Measurements from ENCODE around the gene CYP19A1. TPM values are rescaled to one million over a fixed set of nuclear protein-coding genes. Genes with fewer than 3 reads are reported as not detected.

Gene CYP19A1
- polyA plus RNA-seq, 1 of the 3 experiments (the other 2 are of a cell fraction) = 0.03 TPM

- Histone ChIP-seq H2AFZ (ENCODE audit: low read depth) (no peak overlapping the region), H3K36me3 (replicated peaks in 1 of 2; ENCODE audit: control insufficient read depth in 1 of 2, insufficient read depth in 2 of 2, low read length in 1 of 2) (no peaks in the 10 kb centered on the region), H3K9ac (no peak overlapping the region), H3K9me3 (no peaks in the 10 kb centered on the region), H3K4me2 (no peak overlapping the region), H3K27ac (ENCODE audit: low read depth in 2 of 2, low read length in 1 of 2) (no peak overlapping the region), H4K20me1 (ENCODE audit: insufficient read depth) (no peaks in the 10 kb centered on the region), H3F3A (replicated peaks; ENCODE audit: insufficient read depth) (no peaks in the 10 kb centered on the region), H3K9me2 (no peaks in the 10 kb centered on the region), H3K27me3 (ENCODE audit: insufficient read depth) (no peaks in the 10 kb centered on the region; the same call in 1 of the 2 replicates), H3K4me3 (ENCODE audit: low read depth in 2 of 2, low read length in 1 of 2) (no peak overlapping the region), H3K79me2 (ENCODE audit: insufficient read depth) (no peaks in the 10 kb centered on the region), H3K4me1 (ENCODE audit: control insufficient read depth in 1 of 2, insufficient read depth in 2 of 2, low read depth in 1 of 2, low read length in 1 of 2) (peaks cover 0 to 16% of the 10 kb centered on the region in 2 experiments; a peak in 2 of 4 replicates)
- CTCF ChIA-PET = interaction anchor here (1.0 to 8.0 kb wide), 11 partner anchors 8 to 212 kb away, joined by 3 to 115 read pairs (median 7); no protein-coding TSS in a partner anchor
- TF ChIP-seq RCOR1 (IDR thresholded peaks at IDR 0.05; ENCODE audit: low read length) (no peak), FOXM1 (IDR thresholded peaks at IDR 0.05; ENCODE audit: low read depth) (no peak), SMC3 (IDR thresholded peaks at IDR 0.05; ENCODE audit: low read depth, low read length) (no peak), YY1 (IDR thresholded peaks at IDR 0.05; ENCODE audit: low read depth) (no peak), TCF12 (IDR thresholded peaks at IDR 0.05) (no peak), MAX (IDR thresholded peaks at IDR 0.05; ENCODE audit: low read depth) (no peak), FOXJ3 (CRISPR knock-in tag; IDR thresholded peaks at IDR 0.05) (no peak), GABPA (IDR thresholded peaks at IDR 0.05; ENCODE audit: low read depth) (no peak), RAD21 (IDR thresholded peaks at IDR 0.05; ENCODE audit: low read length) (no peak), IRF3 (IDR thresholded peaks at IDR 0.05; ENCODE audit: low read depth, low read length) (no peak), MXI1 (IDR thresholded peaks at IDR 0.05; ENCODE audit: low read depth, low read length) (no peak), CTCF (IDR thresholded peaks at IDR 0.05) (no peak), USF2 (IDR thresholded peaks at IDR 0.05; ENCODE audit: borderline replicate concordance, low read depth, low read length) (no peak), ELF1 (IDR thresholded peaks at IDR 0.05) (no peak), NRF1 (IDR thresholded peaks at IDR 0.05; ENCODE audit: low read depth, low read length) (no peak)
- no peak for DNase-seq
- 68% methylated on average over 15 of the region's 15 CpGs for WGBS (ENCODE audit: low lambda C conversion rate)
- POLR2A ChIA-PET = no interaction called here
Observed at GRCh38 chr15:51377038-51377786, 38.8 kb upstream of the CYP19A1 start.

All from SK-N-SH (cell line).